Body of pancreas (tissue), 4 donors: Measurements from ENCODE around the gene CDCA3.

Experiments
- POLR2A ChIP-seq, 3 donors: fragments of 450-650 bp; IDR thresholded peaks; one replicate each; pipeline ENCODE4 v1.6.1; 2016; ENCODE audit warnings: antibody characterized with exemption in 3 of 3, mild to moderate bottlenecking in 2 of 3
- TF ChIP-seq, protein P1 (sequence below), 7 experiments: fragments of 450-650 bp in 4 of 7; fragments of 200-600 bp in 3 of 7; sonication (generic) in 3 of 7; IDR thresholded peaks; one replicate each; pipeline ENCODE4 v1.5.1; 2016 to 2019; ENCODE audit warnings: antibody characterized with exemption in 7 of 7

GRCh38 chr12:6899427-6899826, 48.3 kb upstream of the CDCA3 start:
- TF ChIP-seq, protein P1, sequence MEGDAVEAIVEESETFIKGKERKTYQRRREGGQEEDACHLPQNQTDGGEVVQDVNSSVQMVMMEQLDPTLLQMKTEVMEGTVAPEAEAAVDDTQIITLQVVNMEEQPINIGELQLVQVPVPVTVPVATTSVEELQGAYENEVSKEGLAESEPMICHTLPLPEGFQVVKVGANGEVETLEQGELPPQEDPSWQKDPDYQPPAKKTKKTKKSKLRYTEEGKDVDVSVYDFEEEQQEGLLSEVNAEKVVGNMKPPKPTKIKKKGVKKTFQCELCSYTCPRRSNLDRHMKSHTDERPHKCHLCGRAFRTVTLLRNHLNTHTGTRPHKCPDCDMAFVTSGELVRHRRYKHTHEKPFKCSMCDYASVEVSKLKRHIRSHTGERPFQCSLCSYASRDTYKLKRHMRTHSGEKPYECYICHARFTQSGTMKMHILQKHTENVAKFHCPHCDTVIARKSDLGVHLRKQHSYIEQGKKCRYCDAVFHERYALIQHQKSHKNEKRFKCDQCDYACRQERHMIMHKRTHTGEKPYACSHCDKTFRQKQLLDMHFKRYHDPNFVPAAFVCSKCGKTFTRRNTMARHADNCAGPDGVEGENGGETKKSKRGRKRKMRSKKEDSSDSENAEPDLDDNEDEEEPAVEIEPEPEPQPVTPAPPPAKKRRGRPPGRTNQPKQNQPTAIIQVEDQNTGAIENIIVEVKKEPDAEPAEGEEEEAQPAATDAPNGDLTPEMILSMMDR (IDR thresholded peaks at IDR 0.05) = no peak
- TF ChIP-seq POLR2A (IDR thresholded peaks at IDR 0.05) = no peak
